Activated CD4-positive, alpha-beta T cell treated with anti-CD3 and anti-CD28 coated beads for 1 hour (primary cell): Measurements from ENCODE around the gene RHO.

Experiments used
- DNase-seq: peaks from one replicate; pipeline ENCODE4 v3.0.0-alpha.2; 2020

RHO gene

GRCh38 chr3:129584631-129585030 is 56.2 kb downstream of the RHO start:
- no peak for DNase-seq
